ENCODE data around the gene NGEF.

The NGEF gene

GRCh38 chr2:232980683-232981082 lies 32.4 kb downstream of the NGEF start:
- H3K27ac ChIP-seq = no peak overlapping the region

GRCh38 chr2:232979871-232980461 lies 33.1 kb downstream of the NGEF start:
- Histone ChIP-seq H3K9me3 (no peaks in the 10 kb centered on the region), H3K27ac (no peak overlapping the region), H3K4me3 (ENCODE audit: low read depth in 1 of 2, low read length in 1 of 2) (no peak overlapping the region), H3K36me3 (no peaks in the 10 kb centered on the region), H3K27me3 (peaks cover 9% of the 10 kb centered on the region), H3K4me1 (ENCODE audit: control insufficient read depth in 1 of 2, insufficient read depth in 1 of 2, low read depth in 1 of 2, low read length in 1 of 2) (no peaks in the 10 kb centered on the region)
- TF ChIP-seq CTCF (IDR thresholded peaks at IDR 0.05) = no peak

More at GRCh38 chr2:232980683-232981082, 32.4 kb downstream of the NGEF start:
- no peak overlapping the region for H3K4me3 ChIP-seq (ENCODE audit: low read depth in 1 of 2, low read length in 1 of 2)
- no peak for TF ChIP-seq CTCF (IDR thresholded peaks at IDR 0.05)
- no peaks in the 10 kb centered on the region for H3K4me1 ChIP-seq (ENCODE audit: control insufficient read depth in 1 of 2, insufficient read depth in 1 of 2, low read depth in 1 of 2, low read length in 1 of 2)
- H3K9me3 ChIP-seq = no peaks in the 10 kb centered on the region
- peaks cover 9% of the 10 kb centered on the region for H3K27me3 ChIP-seq
- H3K36me3 ChIP-seq = no peaks in the 10 kb centered on the region

- H3K9me3 ChIP-seq = no peaks in the 10 kb centered on the region
- no peaks in the 10 kb centered on the region for H3K4me1 ChIP-seq (ENCODE audit: control insufficient read depth in 1 of 2, insufficient read depth in 1 of 2, low read depth in 1 of 2, low read length in 1 of 2)
- H3K27me3 ChIP-seq = no peaks in the 10 kb centered on the region
- H3K36me3 ChIP-seq = no peaks in the 10 kb centered on the region
- H3K4me3 ChIP-seq (ENCODE audit: low read depth in 1 of 2, low read length in 1 of 2) = no peak overlapping the region
- no peak for TF ChIP-seq CTCF (IDR thresholded peaks at IDR 0.05)
- no peak overlapping the region for H3K27ac ChIP-seq
Measured at GRCh38 chr2:232977438-232977971, 35.6 kb downstream of the NGEF start.

GRCh38 chr2:232976666-232977437 lies 36.2 kb downstream of the NGEF start:
- Histone ChIP-seq H3K27ac (no peak overlapping the region), H3K27me3 (no peaks in the 10 kb centered on the region), H3K4me1 (ENCODE audit: control insufficient read depth in 1 of 2, insufficient read depth in 1 of 2, low read depth in 1 of 2, low read length in 1 of 2) (no peaks in the 10 kb centered on the region), H3K36me3 (no peaks in the 10 kb centered on the region), H3K9me3 (no peaks in the 10 kb centered on the region), H3K4me3 (ENCODE audit: low read depth in 1 of 2, low read length in 1 of 2) (no peak overlapping the region)
- TF ChIP-seq CTCF (IDR thresholded peaks at IDR 0.05) = no peak

- Histone ChIP-seq H3K4me3 (ENCODE audit: low read depth in 1 of 2, low read length in 1 of 2) (no peak overlapping the region), H3K9me3 (no peaks in the 10 kb centered on the region), H3K27me3 (no peaks in the 10 kb centered on the region), H3K27ac (no peak overlapping the region), H3K36me3 (no peaks in the 10 kb centered on the region), H3K4me1 (ENCODE audit: control insufficient read depth in 1 of 2, insufficient read depth in 1 of 2, low read depth in 1 of 2, low read length in 1 of 2) (no peaks in the 10 kb centered on the region)
- no peak for TF ChIP-seq CTCF (IDR thresholded peaks at IDR 0.05)
Measured at GRCh38 chr2:232976176-232976575, 36.9 kb downstream of the NGEF start.
